Brain microvascular endothelial cell (primary cell): ENCODE results near the gene EPB41L4B.

Source experiments
- DNase-seq: peaks from one replicate; pipeline ENCODE4 v3.0.0-alpha.2; 2020
- H3K27ac ChIP-seq: fragments of 250-450 bp; sonication (Bioruptor Pico); 2 replicates; pipeline ENCODE4 v1.5.1; 2020; ENCODE audit warnings: mild to moderate bottlenecking, moderate library complexity
- H3K27me3 ChIP-seq: fragments of 250-450 bp; sonication (Bioruptor Pico); replicated peaks from 2 replicates; pipeline ENCODE4 v1.5.1; 2020; ENCODE audit warnings: mild to moderate bottlenecking
- H3K36me3 ChIP-seq: fragments of 250-450 bp; sonication (Bioruptor Pico); replicated peaks from 2 replicates; pipeline ENCODE4 v1.5.1; 2020; ENCODE audit warnings: mild to moderate bottlenecking
- H3K4me3 ChIP-seq: 2 replicates; pipeline ENCODE4 v1.5.1; 2011; ENCODE audit warnings: low read depth, mild to moderate bottlenecking, control low read depth, low read length, moderate library complexity
- CTCF ChIP-seq: IDR thresholded peaks from 2 replicates; pipeline ENCODE4 v1.5.1; 2011; ENCODE audit warnings: low read depth, mild to moderate bottlenecking, moderate library complexity, low read length, control low read depth, inconsistent platforms; ENCODE audit errors: missing control alignments
- in situ Hi-C: cut with HindIII; loops from 2 replicates; pipeline ENCODE4 v1.10.0; 2017; ENCODE audit warnings: low sequenced_read_pairs, low pct_ligation_motif_present

EPB41L4B gene

GRCh38 chr9:109168170-109168569 is 152.7 kb downstream of the EPB41L4B start:
- Histone ChIP-seq H3K36me3 (no peaks in the 10 kb centered on the region), H3K27me3 (peaks cover 8% of the 10 kb centered on the region), H3K4me3 (no peak overlapping the region), H3K27ac (no peak overlapping the region)
- in situ Hi-C loops = no loop called here
- no peak for DNase-seq
- no peak for TF ChIP-seq CTCF

- in situ Hi-C loops = no loop called here
- Histone ChIP-seq H3K27ac (no peak overlapping the region), H3K4me3 (no peak overlapping the region), H3K36me3 (no peaks in the 10 kb centered on the region), H3K27me3 (peaks cover 8% of the 10 kb centered on the region)
- TF ChIP-seq CTCF = no peak
- DNase-seq = no peak
Measured at GRCh38 chr9:109167716-109168115, 153.1 kb downstream of the EPB41L4B start.

GRCh38 chr9:109166771-109167601 is 153.9 kb downstream of the EPB41L4B start, which contains the start of gene FRRS1L:
FRRS1L (minus strand) TSS chr9:109167249; CDS start chr9:109167138, 111 bp downstream.
- H3K4me3 ChIP-seq = peak within 1 kb of the TSS; percentile 39
- no peak for DNase-seq
- no peaks in the 10 kb centered on the region for H3K36me3 ChIP-seq
- no peak for TF ChIP-seq CTCF
- in situ Hi-C loops = no loop called here
- peaks cover 8% of the 10 kb centered on the region for H3K27me3 ChIP-seq
- H3K27ac ChIP-seq = no peak within 1 kb of the TSS

GRCh38 chr9:109166171-109166770 is 154.6 kb downstream of the EPB41L4B start:
- in situ Hi-C loops = no loop called here
- no peak for DNase-seq
- no peak for TF ChIP-seq CTCF
- H3K36me3 ChIP-seq = no peaks in the 10 kb centered on the region
- peaks cover 8% of the 10 kb centered on the region for H3K27me3 ChIP-seq
- H3K27ac ChIP-seq = no peak overlapping the region
- no peak overlapping the region for H3K4me3 ChIP-seq

- Histone ChIP-seq H3K27me3 (peaks cover 8% of the 10 kb centered on the region), H3K27ac (no peak overlapping the region), H3K36me3 (no peaks in the 10 kb centered on the region), H3K4me3 (no peak overlapping the region)
- DNase-seq = no peak
- in situ Hi-C loops = no loop called here
- no peak for TF ChIP-seq CTCF
Measured at GRCh38 chr9:109164042-109164441, 156.8 kb downstream of the EPB41L4B start.
